Cerebellar nuclear complex (tissue), 1 donor: ENCODE data around the gene RAB15.
"Not testable (repeated sequence)": the region's sequence is repeated elsewhere in the genome, so short reads cannot be mapped to it uniquely, and the experiment has no call there.

ENCODE experiments used
- DNase-seq, 2 experiments: peaks; one replicate each; lab custom pipeline; 2025; lab: John Stamatoyannopoulos, UW

Gene RAB15

GRCh38 chr14:64937821-64938193 lies 34.3 kb downstream of the RAB15 start:
- DNase-seq, result peak in 1 of 2 experiments; percentile 21

- DNase-seq, result no peak
Observed at GRCh38 chr14:64937171-64937820, 34.8 kb downstream of the RAB15 start.

- no peak for DNase-seq
Observed at GRCh38 chr14:64935508-64935907, 36.6 kb downstream of the RAB15 start.

GRCh38 chr14:64934338-64934929 lies 37.7 kb downstream of the RAB15 start:
- no peak for DNase-seq

GRCh38 chr14:64932231-64932630 lies 39.9 kb downstream of the RAB15 start:
- DNase-seq, result no peak

- no peak for DNase-seq
Observed at GRCh38 chr14:64931123-64931522, 41.0 kb downstream of the RAB15 start.

GRCh38 chr14:64930085-64930843 lies 41.9 kb downstream of the RAB15 start:
- DNase-seq, result no peak

- DNase-seq, result no peak
Observed at GRCh38 chr14:64929014-64929359, 43.1 kb downstream of the RAB15 start.

- DNase-seq, result no peak
Observed at GRCh38 chr14:64928239-64929013, 43.7 kb downstream of the RAB15 start.

GRCh38 chr14:64927031-64927430 lies 45.1 kb downstream of the RAB15 start:
- no peak for DNase-seq

GRCh38 chr14:64926398-64926995 lies 45.6 kb downstream of the RAB15 start:
- no peak for DNase-seq

GRCh38 chr14:64923015-64923414 lies 49.1 kb downstream of the RAB15 start:
- DNase-seq, result no peak

GRCh38 chr14:64920465-64920864 lies 51.7 kb downstream of the RAB15 start:
- no peak for DNase-seq

- no peak for DNase-seq
Observed at GRCh38 chr14:64919618-64920017, 52.5 kb downstream of the RAB15 start.

GRCh38 chr14:64919215-64919614 lies 52.9 kb downstream of the RAB15 start:
- DNase-seq, result no peak

GRCh38 chr14:64918216-64918615 lies 53.9 kb downstream of the RAB15 start:
- no peak for DNase-seq

- no peak for DNase-seq
Observed at GRCh38 chr14:64915797-64916196, 56.3 kb downstream of the RAB15 start.

GRCh38 chr14:64915029-64915424 lies 57.1 kb downstream of the RAB15 start:
- no peak for DNase-seq

- DNase-seq, result peak; percentile 85 to 98
Observed at GRCh38 chr14:64914237-64915028, 57.7 kb downstream of the RAB15 start, which contains the start of gene CHURC1. CHURC1 (plus strand) TSS chr14:64914455; CDS start chr14:64914496, 41 bp downstream.

GRCh38 chr14:64913477-64913876 lies 58.7 kb downstream of the RAB15 start:
- DNase-seq, result not testable (repeated sequence)

GRCh38 chr14:64912261-64912660 lies 59.9 kb downstream of the RAB15 start:
- DNase-seq, result no peak
